ENCODE data around the gene NDUFS1. TPM values are rescaled to one million over a fixed set of nuclear protein-coding genes. Genes with fewer than 3 reads are reported as not detected.
A peak's percentile ranks its signal among the peaks of the same experiment; 100 is the strongest.

Gene NDUFS1
- total and polyA plus RNA-seq, 10 of the 15 experiments (the other 5 are each of a cell fraction or from before 2014, with no cell fraction given), result 62.6 to 108 (median 90.4) TPM

GRCh38 chr2:206096876-206097275 is 62.4 kb downstream of the NDUFS1 start:
- no peaks in the 10 kb centered on the region for H3K27me3 ChIP-seq (replicated peaks in 1 of 2; ENCODE audit: control insufficient read depth in 2 of 2, insufficient read depth in 2 of 2, low read length in 1 of 2)
- no peak overlapping the region for H3K27ac ChIP-seq (ENCODE audit: control insufficient read depth, insufficient read depth)
- H3K36me3 ChIP-seq (ENCODE audit: control insufficient read depth in 2 of 2, insufficient read depth in 2 of 2, low read length in 1 of 2), result no peaks in the 10 kb centered on the region
- 100% methylated on average over 2 of the region's 2 CpGs for WGBS (ENCODE audit: insufficient coverage, insufficient replicate concordance, low lambda C conversion rate, missing lambda C conversion rate)
- no peaks in the 10 kb centered on the region for H4K20me1 ChIP-seq (ENCODE audit: control insufficient read depth, insufficient read depth)
- no TSS peak for BruUV-seq (replicated peaks)
- no peaks in the 10 kb centered on the region for H3K79me2 ChIP-seq (ENCODE audit: control insufficient read depth, insufficient read depth, low read length)
- SMC1A ChIA-PET (ENCODE audit: uncharacterized antibody, unreplicated experiment), result interaction anchor here (0.6 to 2.8 kb wide), 2 partner anchors 10 to 147 kb away, joined by 3 to 20 read pairs; partner anchors contain the start of gene INO80D
- no peak overlapping the region for H3K4me2 ChIP-seq (ENCODE audit: control insufficient read depth, insufficient read depth)
- H3K4me3 ChIP-seq, result no peak overlapping the region
- no peak overlapping the region for H3K9ac ChIP-seq (ENCODE audit: control insufficient read depth, insufficient read depth, low read length)
- RAD21 ChIA-PET (ENCODE audit: unreplicated experiment), result interaction anchor here (1.5 kb wide), 1 partner anchor 10 kb away, joined by 4 read pairs; the partner anchor contains the start of gene INO80D
- POLR2A ChIA-PET, result interaction anchor here (0.6 to 1.0 kb wide), 2 partner anchors 10 to 55 kb away, joined by 3 to 4 read pairs; partner anchors contain the start of gene INO80D
- DNase-seq (ENCODE audit: low read depth, low spot score) (no peak), ATAC-seq (peak; percentile 43), FAIRE-seq (no peak)
- H3K4me1 ChIP-seq (ENCODE audit: control insufficient read depth, insufficient read depth, low read length), result no peaks in the 10 kb centered on the region
- in situ Hi-C loops (cut with MboI) (no loop called here), intact Hi-C loops (cut with micrococcal nuclease; ENCODE audit: unreplicated experiment) (no loop called here)
- H3K9me3 ChIP-seq (replicated peaks; ENCODE audit: control insufficient read depth, insufficient read depth, low read length), result no peaks in the 10 kb centered on the region
- CTCF ChIA-PET, result interaction anchor here (1.3 to 1.9 kb wide), 3 partner anchors 8 to 13 kb away, joined by 3 to 6 read pairs (median 5); no protein-coding TSS in a partner anchor
- no peak overlapping the region for H2AFZ ChIP-seq (ENCODE audit: control insufficient read depth, low read depth, low read length)
- no peak for TF ChIP-seq NRF1 (conservative IDR thresholded peaks at IDR 0.05; ENCODE audit: low read depth, low read length)
- no peak for TF ChIP-seq HDAC2 (IDR thresholded peaks at IDR 0.05)
- no peak for TF ChIP-seq ZSCAN29 (IDR thresholded peaks at IDR 0.05)
- TF ChIP-seq REST (IDR thresholded peaks at IDR 0.05; ENCODE audit: low read depth, low read length), result no peak
- no peak for TF ChIP-seq ETV6 (conservative IDR thresholded peaks at IDR 0.05 in 1 of 2, IDR thresholded peaks at IDR 0.05 in 1 of 2; ENCODE audit: borderline replicate concordance in 1 of 2, low read depth in 1 of 2)
- no peak for TF ChIP-seq NFYA (IDR thresholded peaks at IDR 0.05; ENCODE audit: borderline replicate concordance, low read depth, low read length)
- TF ChIP-seq RELB (IDR thresholded peaks at IDR 0.05; ENCODE audit: low read depth), result no peak
- TF ChIP-seq USF2 (IDR thresholded peaks at IDR 0.05; ENCODE audit: borderline replicate concordance, low read depth, low read length), result no peak
- TF ChIP-seq CUX1 (IDR thresholded peaks at IDR 0.05; ENCODE audit: insufficient replicate concordance, low read depth, low read length), result no peak
- no peak for TF ChIP-seq MAX (IDR thresholded peaks at IDR 0.05; ENCODE audit: low read depth, low read length)
- no peak for TF ChIP-seq RAD21 (IDR thresholded peaks at IDR 0.05; ENCODE audit: insufficient read depth, low read depth, low read length)

Measured in GM12878 (cell line).